ENCODE measurements around the gene CXCL14. TPM values are rescaled to one million over a fixed set of nuclear protein-coding genes. Genes with fewer than 3 reads are reported as not detected.

CXCL14 gene
- total and polyA plus RNA-seq, 2 of the 4 experiments (the other 2 are of a cell fraction): not detected

GRCh38 chr5:135609981-135610380, 31.2 kb upstream of the CXCL14 start:
- dilution Hi-C loops (cut with HindIII; ENCODE audit: low sequenced_read_pairs, unreplicated experiment): no loop called here
- in situ Hi-C loops (cut with MboI; ENCODE audit: low sequenced_read_pairs): no loop called here
- POLR2A ChIA-PET (ENCODE audit: unreplicated experiment): no interaction called here

More at GRCh38 chr5:135609981-135610380, 31.2 kb upstream of the CXCL14 start:
- TF ChIP-seq POLR2A (IDR thresholded peaks at IDR 0.05; ENCODE audit: low read depth, low read length): no peak
- TF ChIP-seq SMC3 (IDR thresholded peaks at IDR 0.05; ENCODE audit: low read depth, low read length): no peak
- TF ChIP-seq RFX5 (IDR thresholded peaks at IDR 0.05; ENCODE audit: low read depth, low read length): no peak
- no peak for TF ChIP-seq CEBPB (IDR thresholded peaks at IDR 0.05; ENCODE audit: low read depth, low read length)
- TF ChIP-seq ELK1 (IDR thresholded peaks at IDR 0.05; ENCODE audit: borderline replicate concordance, low read depth, low read length): no peak
- Histone ChIP-seq H3K79me1 (ENCODE audit: low read depth in 1 of 2, low read length in 2 of 2) (no peaks in the 10 kb centered on the region), H3K4me2 (ENCODE audit: low read depth, low read length) (no peak overlapping the region), H3K4me1 (ENCODE audit: control insufficient read depth, insufficient read depth, low read length) (no peaks in the 10 kb centered on the region), H2BK5ac (ENCODE audit: low read depth, low read length, poor library complexity, severe bottlenecking) (no peak overlapping the region), H2AFZ (replicated peaks; ENCODE audit: low read length, poor library complexity) (no peak overlapping the region), H3K36me3 (ENCODE audit: control insufficient read depth, insufficient read depth, low read length) (no peaks in the 10 kb centered on the region), H4K5ac (ENCODE audit: low read depth, low read length) (no peak overlapping the region), H3K4ac (ENCODE audit: low read depth, low read length) (no peak overlapping the region), H3K23ac (ENCODE audit: low read depth, low read length) (no peak overlapping the region), H4K91ac (ENCODE audit: insufficient read depth, low read depth, low read length) (no peak overlapping the region), H4K20me1 (ENCODE audit: insufficient read depth, low read length) (no peaks in the 10 kb centered on the region), H3K9me1 (ENCODE audit: insufficient read depth, low read length) (no peaks in the 10 kb centered on the region), H3K14ac (replicated peaks; ENCODE audit: low read depth, low read length) (no peak overlapping the region), H3K56ac (ENCODE audit: extremely low read depth, insufficient read depth, low read length) (no peak overlapping the region), H3K27me3 (ENCODE audit: control insufficient read depth, insufficient read depth, low read length) (peaks cover 3% of the 10 kb centered on the region), H2BK15ac (ENCODE audit: low read depth, low read length) (no peak overlapping the region), H3K9me3 (ENCODE audit: control insufficient read depth, insufficient read depth, low read length) (no peaks in the 10 kb centered on the region), H3K18ac (ENCODE audit: low read depth, low read length) (no peak overlapping the region), H2AK5ac (ENCODE audit: low read depth, low read length) (no peak overlapping the region), H3K4me3 (ENCODE audit: insufficient read depth, low read depth, low read length) (no peak overlapping the region), H4K8ac (ENCODE audit: low read depth in 2 of 2, low read length in 2 of 2) (no peak overlapping the region), H3K9ac (ENCODE audit: low read depth, low read length) (no peak overlapping the region), H3K27ac (ENCODE audit: insufficient read depth, low read length) (no peak overlapping the region), H2AK9ac (replicated peaks; ENCODE audit: low read depth, low read length, poor library complexity) (no peak overlapping the region), H2BK120ac (ENCODE audit: low read depth, low read length) (no peak overlapping the region), H2BK20ac (ENCODE audit: low read depth, low read length) (no peak overlapping the region)
- DNase-seq: no peak
- ATAC-seq (ENCODE audit: low read depth): no peak
- BruUV-seq (replicated peaks): no TSS peak
- intact Hi-C loops (cut with micrococcal nuclease): no loop called here
- CTCF ChIA-PET: no interaction called here
- no CpG with 5 or more reads among the region's 4 CpGs for WGBS, 2 experiments (ENCODE audit: extremely low coverage in 2 of 2, insufficient read length in 1 of 2)

Data from IMR-90 (cell line).